Endometrial microvascular endothelial cells (primary cell): Measurements from ENCODE around the gene RPUSD1. TPM values are rescaled to one million over a fixed set of nuclear protein-coding genes. Genes with fewer than 3 reads are reported as not detected.

ENCODE experiments used
- in situ Hi-C: cut with HindIII; loops from 2 replicates; pipeline ENCODE4 v1.10.0; 2017; ENCODE audit warnings: low sequenced_read_pairs, low pct_unique_long_range_greater_than_20kb; ENCODE audit errors: inconsistent ontology term
- total RNA-seq: library from RNA; depleted of rRNA; stranded (reverse); fragments of >200 nt; gene quantifications from one replicate; pipeline ENCODE4 v1.2.3, GENCODE V29; 2015; ENCODE audit errors: inconsistent ontology term

Gene RPUSD1
- total RNA-seq = 77.6 TPM

DNA sequence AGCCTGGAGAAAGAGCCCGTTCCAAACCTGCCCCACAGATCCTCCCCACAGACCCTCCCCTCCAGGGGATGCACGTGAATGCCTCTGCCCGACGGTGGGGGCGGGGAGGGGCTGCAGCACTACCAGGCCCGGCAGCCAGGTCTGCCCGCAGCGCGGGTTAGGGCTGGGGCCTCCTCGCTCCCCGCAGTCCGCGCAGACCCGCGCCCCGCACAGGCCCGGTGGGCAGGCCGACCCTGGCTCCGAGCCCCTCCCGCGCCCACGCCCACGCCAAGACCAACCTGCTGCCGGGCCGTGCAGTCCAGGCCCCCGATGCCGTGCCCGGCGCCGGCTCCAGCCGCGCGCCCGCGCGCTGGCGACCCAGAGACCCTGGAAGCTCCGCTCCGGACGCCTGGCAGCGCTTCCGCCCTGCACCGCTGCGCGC, at the start of gene RPUSD1:
Gene RPUSD1 (minus strand): TSS at position 404 of the 421 bp plus-strand sequence. CDS start 644 bp downstream, outside the sequence.
- in situ Hi-C loops = no loop called here

- in situ Hi-C loops = loop anchor here (25.0 kb wide), 1 partner anchor 150 kb away; the partner anchor contains the start of gene SOX8
Measured at GRCh38 chr16:836822-837221, 48.6 kb upstream of the RPUSD1 start.

GRCh38 chr16:836221-836620, 48.0 kb upstream of the RPUSD1 start:
- in situ Hi-C loops = loop anchor here (25.0 kb wide), 1 partner anchor 151 kb away; the partner anchor contains the start of gene SOX8

GRCh38 chr16:835373-835772, 47.2 kb upstream of the RPUSD1 start:
- in situ Hi-C loops = loop anchor here (25.0 kb wide), 1 partner anchor 152 kb away; the partner anchor contains the start of gene SOX8

DNA sequence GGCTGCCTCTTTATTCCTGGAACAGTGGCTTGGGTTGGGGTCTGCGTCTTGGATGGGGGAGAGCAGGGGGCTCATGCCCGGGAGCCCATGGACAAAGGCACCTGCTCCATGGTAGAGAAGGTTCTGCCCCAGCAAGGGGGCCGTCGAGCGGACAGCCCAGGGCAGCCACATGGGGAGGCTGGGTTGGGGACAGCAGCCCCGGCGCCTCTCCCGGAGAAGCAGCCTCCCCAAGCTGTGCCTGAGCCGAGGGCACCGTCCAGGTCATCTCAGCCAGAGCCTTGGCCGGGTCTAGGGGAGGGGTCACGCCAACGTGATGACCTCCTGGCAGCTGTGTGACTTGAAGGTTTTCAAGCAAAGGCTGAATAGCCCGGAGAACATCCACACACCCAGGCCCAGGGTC, 45.2 kb upstream of the RPUSD1 start:
- in situ Hi-C loops = loop anchor here (25.0 kb wide), 1 partner anchor 154 kb away; the partner anchor contains the start of gene SOX8

DNA sequence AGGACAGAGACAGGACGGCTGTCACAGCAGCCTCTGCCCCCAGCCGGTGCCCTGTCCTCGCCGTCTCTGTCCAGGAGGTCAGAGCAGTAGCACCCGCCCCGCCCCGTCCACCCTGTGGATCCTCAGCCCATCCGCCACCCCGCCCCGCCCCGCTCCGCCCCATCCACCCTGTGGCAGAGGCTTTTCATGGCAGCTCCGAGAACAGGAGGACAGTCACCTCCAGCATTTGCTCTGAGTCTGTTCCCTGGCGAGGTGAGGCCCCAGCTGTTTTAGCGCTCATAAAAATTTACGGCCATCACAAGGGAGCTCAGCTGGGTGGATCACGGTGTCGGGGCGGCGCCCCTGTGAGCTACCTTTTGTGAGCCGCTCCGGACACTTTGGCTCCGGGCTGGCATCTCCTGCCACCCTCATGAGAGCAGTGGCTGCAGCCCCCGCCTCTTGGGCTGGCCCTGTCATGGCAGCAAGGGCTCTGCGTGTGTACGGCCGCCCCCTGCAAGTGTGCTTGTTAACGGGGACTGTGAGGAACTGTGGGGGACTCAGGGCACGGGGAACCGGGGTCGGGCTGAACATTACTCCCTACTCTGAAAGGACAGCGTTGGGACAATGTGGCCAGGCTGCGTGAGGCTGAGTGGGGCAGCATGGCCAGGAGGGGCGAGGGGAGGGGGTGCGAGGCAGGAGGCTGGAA, 44.6 kb upstream of the RPUSD1 start:
- in situ Hi-C loops = loop anchor here (25.0 kb wide), 1 partner anchor 155 kb away; the partner anchor contains the start of gene SOX8

- in situ Hi-C loops = loop anchor here (25.0 kb wide), 1 partner anchor 156 kb away; the partner anchor contains the start of gene SOX8
Measured at GRCh38 chr16:831571-832413, 43.6 kb upstream of the RPUSD1 start.

DNA sequence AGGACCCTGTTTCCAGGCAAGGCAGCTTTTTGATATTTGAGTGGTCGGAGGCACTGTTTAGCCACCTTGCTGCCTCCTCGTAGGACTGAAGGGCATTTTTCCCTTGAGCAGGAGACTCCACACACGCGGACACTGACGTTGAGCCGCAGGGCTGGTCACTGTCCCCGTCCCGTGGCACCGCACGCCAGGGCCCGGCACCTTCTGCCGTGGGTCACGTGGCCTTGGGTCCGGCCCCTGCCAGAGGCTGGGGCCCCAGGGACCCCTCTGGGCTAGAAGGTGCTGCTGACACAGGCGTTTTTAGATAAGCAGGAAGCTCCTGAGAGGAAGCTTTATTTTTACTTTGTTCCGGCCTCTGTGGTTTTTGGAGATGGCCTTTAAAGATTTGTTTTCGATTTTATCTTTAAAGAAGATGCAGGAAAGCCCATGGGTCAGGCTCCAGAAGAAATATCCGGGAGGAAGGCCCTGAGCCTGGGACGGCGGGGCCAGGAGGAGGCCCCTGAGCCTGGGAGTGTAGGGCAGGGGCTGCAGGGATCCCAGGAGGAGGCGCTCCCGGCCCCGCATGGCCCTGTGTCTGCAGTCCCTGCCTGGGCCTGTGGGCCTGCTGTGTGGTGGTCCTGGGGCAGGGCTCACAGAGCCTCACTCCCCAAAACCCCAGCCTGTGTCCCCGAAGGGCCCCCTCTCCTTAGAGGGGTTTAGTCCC, 42.8 kb upstream of the RPUSD1 start:
- in situ Hi-C loops = loop anchor here (25.0 kb wide), 1 partner anchor 156 kb away; the partner anchor contains the start of gene SOX8

DNA sequence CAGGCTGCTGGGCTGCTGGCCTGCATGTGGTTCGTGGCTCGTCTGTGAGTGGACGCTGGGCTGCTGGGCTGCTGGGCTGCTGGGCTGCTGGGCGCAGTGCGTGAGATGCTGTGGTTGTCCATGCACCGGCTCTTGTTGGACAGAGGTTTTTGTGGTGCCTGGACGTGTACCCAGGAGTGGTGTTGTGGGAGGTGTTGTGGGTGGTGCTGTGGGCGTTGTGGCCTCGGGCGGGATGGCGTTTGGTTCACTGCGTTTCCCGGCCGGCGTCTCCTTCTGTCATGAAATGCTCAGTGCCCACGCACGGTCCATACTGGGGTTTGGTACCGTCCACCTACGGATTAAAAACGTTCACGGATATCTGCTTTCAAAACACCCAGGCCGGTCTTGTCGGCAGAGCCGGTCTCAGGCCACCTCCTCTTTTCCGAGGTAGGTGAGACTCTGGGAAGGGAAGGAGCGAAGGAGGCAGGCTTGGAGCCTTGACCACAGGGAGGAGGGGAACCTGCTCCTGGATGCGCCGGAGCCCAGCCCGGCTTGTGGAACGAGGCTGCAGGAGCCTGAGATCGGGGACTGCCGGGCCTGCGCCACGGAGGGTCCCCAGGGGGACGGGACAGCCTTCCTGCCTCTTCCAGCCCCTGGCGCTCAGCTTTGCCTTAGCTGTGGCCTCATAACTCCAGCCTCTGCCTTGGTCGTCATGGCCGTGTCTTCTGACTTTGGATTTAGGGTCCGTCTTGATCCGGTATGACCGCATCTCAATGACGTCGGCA, 42.1 kb upstream of the RPUSD1 start:
- in situ Hi-C loops = loop anchor here (25.0 kb wide), 1 partner anchor 157 kb away; the partner anchor contains the start of gene SOX8

- in situ Hi-C loops = loop anchor here (25.0 kb wide), 1 partner anchor 158 kb away; the partner anchor contains the start of gene SOX8
Measured at GRCh38 chr16:828891-829290, 40.7 kb upstream of the RPUSD1 start.

DNA sequence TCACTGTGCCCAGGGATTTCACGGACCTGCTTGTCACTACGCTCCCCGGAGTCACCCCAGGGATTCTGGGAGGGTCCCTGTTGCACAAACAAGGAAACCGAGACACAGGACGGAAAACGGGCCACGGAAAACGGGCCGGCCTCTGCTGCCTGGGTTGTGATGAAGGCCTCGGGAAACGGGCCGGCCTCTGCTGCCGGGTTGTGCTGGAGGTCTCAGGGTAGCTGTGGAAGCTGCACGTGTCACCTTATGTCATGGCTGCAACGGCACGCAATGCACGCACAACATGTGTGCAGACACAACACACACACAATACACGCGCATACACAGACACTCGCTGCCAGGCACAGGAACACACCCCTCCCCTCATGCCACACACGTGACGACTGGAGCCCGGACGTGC, 39.3 kb upstream of the RPUSD1 start:
- in situ Hi-C loops = loop anchor here (25.0 kb wide), 1 partner anchor 160 kb away; the partner anchor contains the start of gene SOX8

- in situ Hi-C loops = loop anchor here (25.0 kb wide), 1 partner anchor 162 kb away; the partner anchor contains the start of gene SOX8
Measured at GRCh38 chr16:825341-826061, 37.3 kb upstream of the RPUSD1 start.

GRCh38 chr16:824601-825000, 36.4 kb upstream of the RPUSD1 start:
- in situ Hi-C loops = no loop called here

DNA sequence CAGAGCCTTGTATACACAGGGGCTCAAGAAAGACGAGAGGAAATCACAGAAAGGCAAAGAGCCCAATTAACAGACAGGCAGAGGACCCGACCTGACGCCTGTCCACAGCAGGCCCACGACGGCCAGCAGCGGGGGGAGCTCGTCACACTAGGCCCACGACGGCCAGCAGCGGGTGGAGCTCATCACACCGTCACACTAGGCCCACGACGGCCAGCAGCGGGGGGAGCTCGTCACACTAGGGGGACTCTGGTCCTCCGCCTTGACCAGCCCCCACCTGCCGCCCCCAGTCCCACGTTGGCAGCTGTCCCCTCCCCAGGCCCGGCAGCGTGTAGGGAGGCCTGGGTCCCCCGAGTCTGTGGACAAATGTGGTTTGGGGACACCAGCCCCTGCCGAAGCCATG, 36.0 kb upstream of the RPUSD1 start:
- in situ Hi-C loops = no loop called here

DNA sequence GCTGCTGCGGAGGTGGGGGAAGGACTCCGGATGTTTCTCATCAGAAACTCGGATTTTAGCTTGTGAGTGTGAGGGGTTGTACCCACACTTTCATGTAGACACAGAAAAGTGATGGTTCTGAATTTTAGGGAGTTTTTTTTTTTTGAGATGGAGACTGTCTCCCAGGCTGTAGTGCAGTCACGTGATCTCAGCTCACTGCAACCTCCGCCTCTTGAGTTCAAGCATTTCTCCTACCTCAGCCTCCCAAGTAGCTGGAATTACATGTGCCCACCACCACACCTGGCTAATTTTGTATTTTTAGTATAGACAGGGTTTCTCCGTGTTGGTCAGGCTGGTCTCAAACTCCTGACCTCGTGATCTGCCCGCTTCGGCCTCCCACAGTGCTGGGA, 34.7 kb upstream of the RPUSD1 start:
- in situ Hi-C loops = no loop called here

DNA sequence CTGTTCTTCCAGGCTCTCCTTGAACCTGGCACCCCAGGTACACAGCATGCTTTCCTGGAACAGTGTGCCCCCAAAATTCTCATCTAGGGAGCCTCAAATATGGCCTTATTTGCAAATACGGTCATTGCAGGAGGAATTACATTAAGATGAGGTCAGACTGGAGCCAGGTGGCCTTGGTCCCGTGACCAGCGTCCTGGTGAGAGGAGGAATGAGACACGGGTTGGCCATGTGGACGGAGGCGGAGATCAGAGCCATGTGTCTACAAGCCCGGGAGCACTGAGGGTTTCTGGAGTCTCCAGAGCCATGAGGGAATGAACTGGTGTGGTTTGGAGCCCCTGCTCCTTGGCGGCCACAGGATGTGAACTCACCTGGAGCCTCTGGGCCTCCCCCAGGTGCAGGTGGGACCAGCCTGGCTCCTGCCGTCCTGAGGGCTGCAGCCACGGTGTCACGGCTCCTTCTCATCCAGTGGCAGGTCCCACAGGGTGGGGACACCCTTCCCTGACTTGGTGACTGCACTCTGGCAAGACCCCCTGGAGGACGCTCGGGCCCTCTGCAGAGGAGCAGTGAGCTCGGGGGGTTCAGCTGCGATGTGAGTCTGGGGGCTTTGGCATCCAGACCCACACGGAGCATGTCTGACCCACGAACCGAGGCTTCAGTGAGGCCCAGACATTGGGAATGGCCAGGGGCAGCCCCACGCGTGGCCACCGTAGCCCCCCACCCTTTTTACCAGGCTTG, 34.2 kb upstream of the RPUSD1 start:
- in situ Hi-C loops = no loop called here

DNA sequence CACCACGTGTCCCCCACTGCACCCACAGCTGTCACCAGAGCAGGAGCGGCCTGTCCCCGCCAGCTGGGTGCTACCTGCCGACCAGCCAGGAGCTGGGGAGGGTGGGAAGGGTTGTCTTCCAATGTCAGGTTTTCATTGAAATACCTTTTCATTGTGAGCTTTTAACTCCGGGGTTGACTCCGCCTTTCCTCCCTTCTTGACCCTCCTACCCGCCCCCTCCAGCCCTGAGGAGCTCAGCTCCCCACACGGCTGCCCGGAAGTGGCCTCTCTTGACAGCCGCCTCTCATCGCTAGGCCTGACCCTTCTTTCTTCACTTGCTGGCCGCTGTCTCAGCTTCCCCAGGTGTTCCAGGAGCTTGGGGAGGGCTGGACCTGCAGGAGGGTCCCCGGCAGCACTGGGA, 33.6 kb upstream of the RPUSD1 start:
- in situ Hi-C loops = no loop called here
